Measurements from ENCODE around the gene CDH23. TPM values are rescaled to one million over a fixed set of nuclear protein-coding genes. Genes with fewer than 3 reads are reported as not detected.

Gene CDH23
- total RNA-seq, 1 experiment from 2014 or later: 0.34 TPM

DNA sequence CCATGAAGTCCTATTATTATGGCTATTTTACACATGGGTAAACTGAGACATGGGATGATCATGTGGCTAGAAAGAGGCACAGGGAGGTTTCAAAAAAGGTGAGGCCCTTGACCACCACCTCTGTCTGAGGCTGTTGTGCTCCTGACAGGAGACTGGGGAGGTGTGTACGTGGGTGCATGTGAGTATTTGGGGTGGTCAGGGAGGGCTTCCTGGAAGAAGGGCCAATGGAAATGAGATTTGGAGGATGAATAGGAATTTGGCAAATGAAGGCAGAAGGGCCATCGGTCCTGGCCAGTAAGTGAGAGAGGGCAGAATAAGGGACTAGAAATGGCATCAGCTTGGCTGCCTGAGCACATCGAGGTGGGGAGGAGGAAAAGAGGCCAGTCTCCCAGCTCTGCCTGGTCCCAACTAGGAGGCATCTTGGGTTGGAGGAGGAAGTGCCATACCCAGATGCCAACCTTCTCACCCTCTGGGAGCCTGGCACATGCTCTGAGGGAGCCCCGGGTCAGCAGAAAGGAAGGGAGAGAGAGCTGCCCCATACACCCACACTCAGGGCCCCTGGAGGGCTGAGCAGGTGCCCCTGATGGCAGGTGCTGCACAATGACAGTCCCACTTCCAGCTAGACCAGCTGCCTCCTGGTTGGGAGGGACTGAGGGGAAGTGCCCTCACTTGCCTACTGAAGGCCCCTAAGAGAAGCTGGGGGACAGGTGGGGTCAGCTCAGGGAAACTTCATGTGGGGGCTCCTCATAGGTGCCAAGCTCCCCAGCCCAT lies 47.7 kb downstream of the CDH23 start:
- Histone ChIP-seq H3K36me3 (ENCODE audit: control insufficient read depth, insufficient read depth, low read length) (no peaks in the 10 kb centered on the region), H3K27me3 (replicated peaks; ENCODE audit: control insufficient read depth, insufficient read depth, low read length) (no peaks in the 10 kb centered on the region; the same call in 1 of the 2 replicates), H3K4me3 (ENCODE audit: low read depth, low read length) (no peak overlapping the region), H3K9me3 (no peaks in the 10 kb centered on the region), H3K4me1 (no peaks in the 10 kb centered on the region)
- TF ChIP-seq, protein P1, sequence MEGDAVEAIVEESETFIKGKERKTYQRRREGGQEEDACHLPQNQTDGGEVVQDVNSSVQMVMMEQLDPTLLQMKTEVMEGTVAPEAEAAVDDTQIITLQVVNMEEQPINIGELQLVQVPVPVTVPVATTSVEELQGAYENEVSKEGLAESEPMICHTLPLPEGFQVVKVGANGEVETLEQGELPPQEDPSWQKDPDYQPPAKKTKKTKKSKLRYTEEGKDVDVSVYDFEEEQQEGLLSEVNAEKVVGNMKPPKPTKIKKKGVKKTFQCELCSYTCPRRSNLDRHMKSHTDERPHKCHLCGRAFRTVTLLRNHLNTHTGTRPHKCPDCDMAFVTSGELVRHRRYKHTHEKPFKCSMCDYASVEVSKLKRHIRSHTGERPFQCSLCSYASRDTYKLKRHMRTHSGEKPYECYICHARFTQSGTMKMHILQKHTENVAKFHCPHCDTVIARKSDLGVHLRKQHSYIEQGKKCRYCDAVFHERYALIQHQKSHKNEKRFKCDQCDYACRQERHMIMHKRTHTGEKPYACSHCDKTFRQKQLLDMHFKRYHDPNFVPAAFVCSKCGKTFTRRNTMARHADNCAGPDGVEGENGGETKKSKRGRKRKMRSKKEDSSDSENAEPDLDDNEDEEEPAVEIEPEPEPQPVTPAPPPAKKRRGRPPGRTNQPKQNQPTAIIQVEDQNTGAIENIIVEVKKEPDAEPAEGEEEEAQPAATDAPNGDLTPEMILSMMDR (IDR thresholded peaks at IDR 0.05; ENCODE audit: insufficient read depth in 1 of 2, low read depth in 1 of 2, low read length in 1 of 2, severe bottlenecking in 1 of 2, unreplicated experiment in 1 of 2): no peak
- ChIA-PET POLR2A (interaction anchor here (0.6 kb wide), 1 partner anchor 61 kb away, joined by 3 read pairs; no protein-coding TSS in a partner anchor), CTCF (no interaction called here)
- intact Hi-C loops (cut with micrococcal nuclease; ENCODE audit: unreplicated experiment): no loop called here
- DNase-seq: no peak
- H3K4me1 Mint-ChIP-seq (ENCODE audit: low read depth, unreplicated experiment): no peaks in the 10 kb centered on the region
- H3K4me3 Mint-ChIP-seq (ENCODE audit: unreplicated experiment): no peak overlapping the region
- peaks cover 18% of the 10 kb centered on the region for H3K27me3 Mint-ChIP-seq (ENCODE audit: insufficient read depth, unreplicated experiment)
- BruUV-seq (replicated peaks): no TSS peak
- no peaks in the 10 kb centered on the region for H3K9me3 Mint-ChIP-seq (ENCODE audit: unreplicated experiment)
- no peaks in the 10 kb centered on the region for H3K36me3 Mint-ChIP-seq (ENCODE audit: insufficient read depth, unreplicated experiment)
- no peak overlapping the region for H3K27ac Mint-ChIP-seq (ENCODE audit: unreplicated experiment)

DNA sequence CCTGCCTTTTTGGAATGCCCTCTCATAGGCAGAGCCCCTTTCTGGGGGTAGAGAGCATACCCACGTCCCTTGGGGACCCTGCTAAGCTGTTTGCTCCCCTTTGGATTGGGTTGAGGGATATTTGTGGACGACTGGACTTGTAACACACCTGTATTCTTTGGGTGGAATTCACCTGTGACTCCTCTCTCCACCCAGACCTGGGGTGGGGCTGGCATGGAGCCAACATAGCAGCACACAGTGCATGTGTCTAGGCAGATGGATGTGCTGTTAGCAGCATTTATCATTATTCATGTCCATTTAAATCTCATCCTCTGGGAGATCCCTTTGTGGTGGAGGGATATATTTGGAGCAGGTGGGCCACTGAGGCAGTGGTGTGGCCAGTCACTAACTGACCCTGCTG lies 51.0 kb downstream of the CDH23 start:
- H3K4me1 ChIP-seq: no peaks in the 10 kb centered on the region
- Mint-ChIP-seq H3K9me3 (ENCODE audit: unreplicated experiment) (no peaks in the 10 kb centered on the region), H3K27ac (ENCODE audit: unreplicated experiment) (no peak overlapping the region), H3K27me3 (ENCODE audit: insufficient read depth, unreplicated experiment) (peaks cover 22% of the 10 kb centered on the region), H3K4me1 (ENCODE audit: low read depth, unreplicated experiment) (no peaks in the 10 kb centered on the region), H3K36me3 (ENCODE audit: insufficient read depth, unreplicated experiment) (no peaks in the 10 kb centered on the region), H3K4me3 (ENCODE audit: unreplicated experiment) (no peak overlapping the region)
- ChIA-PET CTCF (no interaction called here), POLR2A (no interaction called here)
- no peaks in the 10 kb centered on the region for H3K9me3 ChIP-seq
- no peaks in the 10 kb centered on the region for H3K36me3 ChIP-seq (ENCODE audit: control insufficient read depth, insufficient read depth, low read length)
- intact Hi-C loops (cut with micrococcal nuclease; ENCODE audit: unreplicated experiment): no loop called here
- no peak overlapping the region for H3K4me3 ChIP-seq (ENCODE audit: low read depth, low read length)
- H3K27me3 ChIP-seq (replicated peaks; ENCODE audit: control insufficient read depth, insufficient read depth, low read length): no peaks in the 10 kb centered on the region
- TF ChIP-seq, protein P1 (IDR thresholded peaks at IDR 0.05; ENCODE audit: insufficient read depth in 1 of 2, low read depth in 1 of 2, low read length in 1 of 2, severe bottlenecking in 1 of 2, unreplicated experiment in 1 of 2): no peak
- no peak for DNase-seq
- no TSS peak for BruUV-seq (replicated peaks)

DNA sequence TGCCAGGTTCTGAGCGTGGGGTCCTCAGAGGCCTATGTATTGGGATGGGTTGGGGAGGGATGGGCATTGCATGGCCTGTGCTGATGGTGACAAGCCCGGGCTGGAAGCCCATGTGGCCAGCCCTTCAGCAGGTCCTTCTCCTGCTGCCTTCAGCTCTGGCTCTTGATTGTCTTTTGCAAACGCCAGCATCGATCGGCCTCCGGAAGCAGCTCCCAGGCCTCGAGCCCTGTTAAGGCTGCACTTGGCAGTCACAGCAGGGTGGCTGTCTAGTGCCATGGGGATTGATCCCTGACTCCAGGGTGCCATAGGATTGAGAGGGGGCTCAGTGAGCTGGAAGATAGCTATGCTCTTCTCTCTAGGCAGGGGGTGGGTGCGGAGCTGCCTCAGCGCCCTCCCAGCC lies 51.4 kb downstream of the CDH23 start:
- peaks cover 23% of the 10 kb centered on the region for H3K27me3 Mint-ChIP-seq (ENCODE audit: insufficient read depth, unreplicated experiment)
- intact Hi-C loops (cut with micrococcal nuclease; ENCODE audit: unreplicated experiment): no loop called here
- H3K4me3 Mint-ChIP-seq (ENCODE audit: unreplicated experiment): no peak overlapping the region
- POLR2A ChIA-PET: no interaction called here
- no TSS peak for BruUV-seq (replicated peaks)
- no peaks in the 10 kb centered on the region for H3K36me3 Mint-ChIP-seq (ENCODE audit: insufficient read depth, unreplicated experiment)
- H3K4me1 Mint-ChIP-seq (ENCODE audit: low read depth, unreplicated experiment): no peaks in the 10 kb centered on the region
- DNase-seq: no peak
- Histone ChIP-seq H3K4me1 (no peaks in the 10 kb centered on the region), H3K27me3 (replicated peaks; ENCODE audit: control insufficient read depth, insufficient read depth, low read length) (no peaks in the 10 kb centered on the region), H3K9me3 (no peaks in the 10 kb centered on the region), H3K36me3 (ENCODE audit: control insufficient read depth, insufficient read depth, low read length) (no peaks in the 10 kb centered on the region), H3K4me3 (ENCODE audit: low read depth, low read length) (no peak overlapping the region)
- H3K27ac Mint-ChIP-seq (ENCODE audit: unreplicated experiment): no peak overlapping the region
- no peaks in the 10 kb centered on the region for H3K9me3 Mint-ChIP-seq (ENCODE audit: unreplicated experiment)
- TF ChIP-seq, protein P1 (IDR thresholded peaks at IDR 0.05; ENCODE audit: insufficient read depth in 1 of 2, low read depth in 1 of 2, low read length in 1 of 2, severe bottlenecking in 1 of 2, unreplicated experiment in 1 of 2): no peak
- CTCF ChIA-PET: no interaction called here

All from Caco-2 (cell line).